Measurements from ENCODE around the gene CRB1. TPM values are rescaled to one million over a fixed set of nuclear protein-coding genes. Genes with fewer than 3 reads are reported as not detected.

CRB1 gene
- total RNA-seq, 1 experiment from 2014 or later: not detected

- DNase-seq: no peak
- Histone ChIP-seq H3K23ac (ENCODE audit: insufficient read length, low read depth, low read length) (no peak overlapping the region), H2BK5ac (ENCODE audit: insufficient read length, low read length) (no peak overlapping the region), H3K56ac (ENCODE audit: insufficient read length, low read depth, low read length) (no peak overlapping the region), H2BK120ac (ENCODE audit: low read depth, low read length, poor library complexity, severe bottlenecking) (no peak overlapping the region), H3K27me3 (ENCODE audit: insufficient read depth, low read length) (no peaks in the 10 kb centered on the region), H2AFZ (ENCODE audit: low read length) (no peak overlapping the region), H3K79me1 (ENCODE audit: insufficient read depth, low read depth, low read length, poor library complexity, severe bottlenecking) (no peaks in the 10 kb centered on the region), H2BK15ac (ENCODE audit: low read depth, low read length) (no peak overlapping the region), H3K14ac (ENCODE audit: insufficient read depth, low read length) (no peak overlapping the region), H3K23me2 (ENCODE audit: insufficient read length, low read depth, low read length, poor library complexity, severe bottlenecking) (no peaks in the 10 kb centered on the region), H3K79me2 (ENCODE audit: insufficient read depth, low read length) (no peaks in the 10 kb centered on the region), H4K5ac (ENCODE audit: insufficient read length, low read depth, low read length) (no peak overlapping the region), H3K27ac (ENCODE audit: insufficient read length, low read depth, low read length) (no peak overlapping the region), H3K9ac (ENCODE audit: extremely low read depth, insufficient read length, low read length) (no peak overlapping the region), H3K4me2 (ENCODE audit: insufficient read depth, insufficient read length, low read length) (no peak overlapping the region), H4K91ac (ENCODE audit: insufficient read length, low read depth, low read length) (no peak overlapping the region), H3K4ac (ENCODE audit: low read depth, low read length) (no peak overlapping the region), H3K9me3 (ENCODE audit: control insufficient read depth, low read depth, low read length) (no peaks in the 10 kb centered on the region), H3K18ac (ENCODE audit: insufficient read length, low read depth, low read length) (no peak overlapping the region), H4K8ac (replicated peaks; ENCODE audit: insufficient read length, low read depth, low read length) (no peak overlapping the region), H2BK12ac (ENCODE audit: insufficient read length, low read depth, low read length) (no peak overlapping the region), H3K4me1 (ENCODE audit: insufficient read depth, low read length) (no peaks in the 10 kb centered on the region), H2AK5ac (ENCODE audit: insufficient read length, low read length) (no peak overlapping the region), H2BK20ac (ENCODE audit: low read depth, low read length, poor library complexity, severe bottlenecking) (no peak overlapping the region), H3T11ph (ENCODE audit: low read length) (no peak overlapping the region), H4K20me1 (ENCODE audit: control insufficient read depth, insufficient read depth, insufficient read length) (no peaks in the 10 kb centered on the region)
- no peak overlapping the region for H3K27ac Mint-ChIP-seq
- WGBS (ENCODE audit: extremely low coverage, insufficient read length, low lambda C conversion rate): no CpG with 5 or more reads among the region's 2 CpGs
- H3K27me3 Mint-ChIP-seq (ENCODE audit: low read depth): no peaks in the 10 kb centered on the region
- H3K36me3 Mint-ChIP-seq (ENCODE audit: insufficient read depth in 1 of 3, low read depth in 3 of 3): no peaks in the 10 kb centered on the region
- no peak for TF ChIP-seq CTCF (conservative IDR thresholded peaks at IDR 0.05)
- no peak overlapping the region for H3K4me3 Mint-ChIP-seq
- no peaks in the 10 kb centered on the region for H3K9me3 Mint-ChIP-seq
- H3K4me1 Mint-ChIP-seq: no peaks in the 10 kb centered on the region
Measured at GRCh38 chr1:197321811-197322210, 53.8 kb downstream of the CRB1 start.
